ENCODE measurements around the gene HOMEZ.

DNA sequence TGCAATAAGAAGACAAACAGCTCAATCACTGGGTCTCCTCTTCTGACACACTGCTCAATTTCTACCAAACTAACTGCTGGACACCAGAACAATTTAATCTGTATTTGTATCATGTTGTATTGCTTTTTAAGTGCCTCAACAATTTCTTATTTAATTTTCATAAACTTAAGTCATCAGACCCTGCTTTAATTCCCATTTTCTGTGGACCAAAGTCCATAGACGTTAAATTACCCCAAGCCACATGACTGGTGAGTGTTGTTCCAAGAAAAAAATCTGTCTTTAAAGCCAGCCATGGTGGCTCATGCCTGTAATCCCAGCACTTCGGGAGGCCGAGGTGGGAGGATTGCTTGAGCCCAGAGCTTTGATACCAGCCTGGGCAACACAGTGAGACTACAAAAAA lies 8.7 kb downstream of the HOMEZ start:
- TF ChIP-seq, protein P1, sequence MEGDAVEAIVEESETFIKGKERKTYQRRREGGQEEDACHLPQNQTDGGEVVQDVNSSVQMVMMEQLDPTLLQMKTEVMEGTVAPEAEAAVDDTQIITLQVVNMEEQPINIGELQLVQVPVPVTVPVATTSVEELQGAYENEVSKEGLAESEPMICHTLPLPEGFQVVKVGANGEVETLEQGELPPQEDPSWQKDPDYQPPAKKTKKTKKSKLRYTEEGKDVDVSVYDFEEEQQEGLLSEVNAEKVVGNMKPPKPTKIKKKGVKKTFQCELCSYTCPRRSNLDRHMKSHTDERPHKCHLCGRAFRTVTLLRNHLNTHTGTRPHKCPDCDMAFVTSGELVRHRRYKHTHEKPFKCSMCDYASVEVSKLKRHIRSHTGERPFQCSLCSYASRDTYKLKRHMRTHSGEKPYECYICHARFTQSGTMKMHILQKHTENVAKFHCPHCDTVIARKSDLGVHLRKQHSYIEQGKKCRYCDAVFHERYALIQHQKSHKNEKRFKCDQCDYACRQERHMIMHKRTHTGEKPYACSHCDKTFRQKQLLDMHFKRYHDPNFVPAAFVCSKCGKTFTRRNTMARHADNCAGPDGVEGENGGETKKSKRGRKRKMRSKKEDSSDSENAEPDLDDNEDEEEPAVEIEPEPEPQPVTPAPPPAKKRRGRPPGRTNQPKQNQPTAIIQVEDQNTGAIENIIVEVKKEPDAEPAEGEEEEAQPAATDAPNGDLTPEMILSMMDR (IDR thresholded peaks at IDR 0.05; ENCODE audit: low read depth, low read length, poor library complexity, severe bottlenecking): no peak
- no peak for TF ChIP-seq EZH2phosphoT487 (IDR thresholded peaks at IDR 0.05; ENCODE audit: borderline replicate concordance, low read length)
